IMR-90 (cell line): Measurements from ENCODE around the gene RUFY1. TPM values are rescaled to one million over a fixed set of nuclear protein-coding genes. Genes with fewer than 3 reads are reported as not detected.

Source experiments
- ATAC-seq: fragments of 200-7000 bp; cut with Tn5 transposase; 2 replicates; pipeline ENCODE4 v1.9.1; 2020; ENCODE audit warnings: low read depth, mild to moderate bottlenecking, moderate library complexity
- BruUV-seq: library from RNA; stranded (reverse); fragments of 400-500 nt; replicated peaks from 2 replicates; lab custom pipeline; 2021; lab: Mats Ljungman, UMichigan
- CTCF ChIA-PET: fragments of 300-600 bp; formaldehyde crosslinking; extraction: SDS; loops from one replicate; lab custom pipeline; 2021; ENCODE audit warnings: antibody characterized with exemption; lab: Yijun Ruan, JAX
- POLR2A ChIA-PET: fragments of 300-600 bp; sonication (Branson Sonifier 250); formaldehyde crosslinking; loops from one replicate; lab custom pipeline; 2022; ENCODE audit warnings: antibody characterized with exemption; ENCODE audit not compliant: unreplicated experiment; lab: Charles Lee
- DNase-seq: peaks from one replicate; pipeline ENCODE4 v3.0.0; 2013
- H2AFZ ChIP-seq: replicated peaks from 2 replicates; pipeline ENCODE3; 2013; ENCODE audit warnings: low read length, mild to moderate bottlenecking; ENCODE audit not compliant: poor library complexity
- H2AK5ac ChIP-seq: 2 replicates; pipeline ENCODE4 v1.6.1; 2013; ENCODE audit warnings: low read depth, low read length, inconsistent platforms
- H2AK9ac ChIP-seq: replicated peaks from 2 replicates; pipeline ENCODE3; 2013; ENCODE audit warnings: mild to moderate bottlenecking, low read depth, low read length, moderate library complexity; ENCODE audit not compliant: poor library complexity
- H2BK120ac ChIP-seq: 2 replicates; pipeline ENCODE4 v1.6.1; 2013; ENCODE audit warnings: low read depth, low read length, inconsistent platforms
- H2BK15ac ChIP-seq: 3 replicates; pipeline ENCODE4 v1.6.1; 2013; ENCODE audit warnings: low read depth, low read length, inconsistent platforms
- H2BK20ac ChIP-seq: 2 replicates; pipeline ENCODE4 v1.6.1; 2013; ENCODE audit warnings: low read depth, mild to moderate bottlenecking, inconsistent platforms, low read length, moderate library complexity
- H2BK5ac ChIP-seq: 2 replicates; pipeline ENCODE4 v1.6.1; 2013; ENCODE audit warnings: mild to moderate bottlenecking, low read depth, low read length, inconsistent platforms; ENCODE audit not compliant: poor library complexity, severe bottlenecking
- H3K14ac ChIP-seq: replicated peaks from 2 replicates; pipeline ENCODE4 v1.6.1; 2013; ENCODE audit warnings: low read depth, low read length, inconsistent platforms
- H3K18ac ChIP-seq: 2 replicates; pipeline ENCODE4 v1.6.1; 2013; ENCODE audit warnings: low read depth, low read length, control low read depth
- H3K23ac ChIP-seq: 2 replicates; pipeline ENCODE4 v1.6.1; 2013; ENCODE audit warnings: low read depth, low read length, inconsistent platforms
- H3K27ac ChIP-seq: 2 replicates; pipeline ENCODE4 v1.5.1; 2013; ENCODE audit warnings: mild to moderate bottlenecking, control low read depth, low read length; ENCODE audit not compliant: insufficient read depth
- H3K27me3 ChIP-seq: 2 replicates; pipeline ENCODE4 v1.6.1; 2013; ENCODE audit warnings: low read length; ENCODE audit not compliant: control insufficient read depth, insufficient read depth
- H3K36me3 ChIP-seq: 2 replicates; pipeline ENCODE4 v1.6.1; 2013; ENCODE audit warnings: low read length, mixed read lengths; ENCODE audit not compliant: control insufficient read depth, insufficient read depth
- H3K4ac ChIP-seq: 2 replicates; pipeline ENCODE4 v1.6.1; 2013; ENCODE audit warnings: low read depth, low read length, inconsistent platforms
- H3K4me1 ChIP-seq: 2 replicates; pipeline ENCODE4 v1.6.1; 2013; ENCODE audit warnings: low read length, mixed read lengths; ENCODE audit not compliant: control insufficient read depth, insufficient read depth
- H3K4me2 ChIP-seq: 2 replicates; pipeline ENCODE4 v1.6.1; 2013; ENCODE audit warnings: low read depth, mild to moderate bottlenecking, control low read depth, low read length, moderate library complexity
- H3K4me3 ChIP-seq: 2 replicates; pipeline ENCODE4 v1.5.1; 2013; ENCODE audit warnings: low read depth, mild to moderate bottlenecking, control low read depth, low read length, moderate library complexity; ENCODE audit not compliant: insufficient read depth
- H3K56ac ChIP-seq: 2 replicates; pipeline ENCODE4 v1.6.1; 2013; ENCODE audit warnings: low read length, inconsistent platforms; ENCODE audit not compliant: insufficient read depth; ENCODE audit errors: extremely low read depth
- H3K79me1 ChIP-seq, 2 experiments: 2 replicates each; pipeline ENCODE4 v1.6.1; 2013; ENCODE audit warnings: low read length in 2 of 2, inconsistent platforms in 1 of 2, low read depth in 1 of 2
- H3K9ac ChIP-seq: 2 replicates; pipeline ENCODE4 v1.6.1; 2013; ENCODE audit warnings: low read depth, low read length, control low read depth
- H3K9me1 ChIP-seq: 2 replicates; pipeline ENCODE4 v1.6.1; 2013; ENCODE audit warnings: low read length, inconsistent platforms; ENCODE audit not compliant: insufficient read depth
- H3K9me3 ChIP-seq: 2 replicates; pipeline ENCODE4 v1.6.1; 2013; ENCODE audit warnings: low read length; ENCODE audit not compliant: control insufficient read depth, insufficient read depth
- H4K20me1 ChIP-seq: 2 replicates; pipeline ENCODE4 v1.6.1; 2013; ENCODE audit warnings: low read length, inconsistent platforms; ENCODE audit not compliant: insufficient read depth
- H4K5ac ChIP-seq: 2 replicates; pipeline ENCODE4 v1.6.1; 2013; ENCODE audit warnings: mild to moderate bottlenecking, low read depth, low read length, control low read depth
- H4K8ac ChIP-seq, 2 experiments: 2 replicates each; pipeline ENCODE4 v1.6.1; 2013; ENCODE audit warnings: low read depth in 2 of 2, low read length in 2 of 2, control low read depth in 1 of 2, inconsistent platforms in 1 of 2
- H4K91ac ChIP-seq: 2 replicates; pipeline ENCODE4 v1.6.1; 2013; ENCODE audit warnings: low read depth, low read length, inconsistent platforms; ENCODE audit not compliant: insufficient read depth
- MAFK ChIP-seq: IDR thresholded peaks from 2 replicates; pipeline ENCODE4 v1.6.1; 2012; ENCODE audit warnings: low read depth, low read length, improper control_type of control experiment
- MXI1 ChIP-seq: IDR thresholded peaks from 2 replicates; pipeline ENCODE4 v1.6.1; 2012; ENCODE audit warnings: low read depth, mild to moderate bottlenecking, low read length, moderate library complexity, borderline replicate concordance
- NFE2L2 ChIP-seq: fragments of 150-350 bp; IDR thresholded peaks from 2 replicates; pipeline ENCODE4 v1.6.1; 2016; ENCODE audit warnings: low read depth, mild to moderate bottlenecking, low read length
- POLR2A ChIP-seq: IDR thresholded peaks from 2 replicates; pipeline ENCODE4 v1.6.1; 2012; ENCODE audit warnings: mild to moderate bottlenecking, low read depth, low read length
- RFX5 ChIP-seq: IDR thresholded peaks from 2 replicates; pipeline ENCODE4 v1.8.0; 2012; ENCODE audit warnings: low read depth, mild to moderate bottlenecking, low read length, moderate library complexity
- USF2 ChIP-seq: fragments of 150-350 bp; IDR thresholded peaks from 2 replicates; pipeline ENCODE4 v1.6.1; 2017; ENCODE audit warnings: mild to moderate bottlenecking, antibody characterized with exemption, low read length, low read depth
- WGBS, 2 experiments: methylation state at CpG; one replicate each; pipeline versions ENCODE4 v1.1.5 to v1.1.7; 2013; ENCODE audit warnings: missing lambda C conversion rate in 2 of 2; ENCODE audit not compliant: insufficient read length in 1 of 2; ENCODE audit errors: extremely low coverage in 2 of 2; 5-methylcytosine and 5-hydroxymethylcytosine counted together
- dilution Hi-C: fragments of 300-500 bp; cut with HindIII; formaldehyde crosslinking; loops from one replicate; pipeline ENCODE4 v1.14.3; 2018; ENCODE audit warnings: low sequenced_read_pairs; ENCODE audit not compliant: unreplicated experiment
- in situ Hi-C: fragments of 300-500 bp; cut with MboI; formaldehyde crosslinking; loops from 3 replicates; pipeline ENCODE4 v1.14.3; 2019; ENCODE audit warnings: low sequenced_read_pairs, inconsistent platforms, mixed read lengths
- intact Hi-C: fragments of 100-400 bp; cut with micrococcal nuclease; formaldehyde crosslinking; loops from 2 replicates; pipeline ENCODE4 v1.10.0; 2022
- polyA plus RNA-seq, 3 experiments: library from polyadenylated mRNA; depleted of rRNA; stranded (reverse); fragments of >200 nt; gene quantifications; 2 replicates each; pipeline ENCODE4 v1.2.3, GENCODE V29; 2012; ENCODE audit warnings: low replicate concordance in 1 of 3
- total RNA-seq: library from RNA; depleted of rRNA; stranded (reverse); fragments of >200 nt; gene quantifications from 2 replicates; pipeline ENCODE4 v1.2.3, GENCODE V29; 2012
- TF ChIP-seq, protein P1 (sequence below): conservative IDR thresholded peaks from 2 replicates; pipeline ENCODE4 v1.5.1; 2012; ENCODE audit warnings: mild to moderate bottlenecking, low read depth, low read length, improper control_type of control experiment

RUFY1 gene
- total and polyA plus RNA-seq, 2 of the 4 experiments (the other 2 are of a cell fraction) = 19.5 to 21.8 TPM

- no peak overlapping the region for H2BK120ac ChIP-seq
- in situ Hi-C loops (no loop called here), dilution Hi-C loops (no loop called here), intact Hi-C loops (no loop called here)
- H3K14ac ChIP-seq = no peak overlapping the region
- no peak overlapping the region for H4K5ac ChIP-seq
- no peaks in the 10 kb centered on the region for H3K4me1 ChIP-seq
- H3K27ac ChIP-seq = no peak overlapping the region
- H2BK15ac ChIP-seq = no peak overlapping the region
- no peak overlapping the region for H3K9ac ChIP-seq
- H2AFZ ChIP-seq = no peak overlapping the region
- TF ChIP-seq USF2 = no peak
- no peak for TF ChIP-seq RFX5
- no peak for TF ChIP-seq NFE2L2
- no peak for TF ChIP-seq MAFK
- TF ChIP-seq MXI1 = no peak
- TF ChIP-seq POLR2A = no peak
- TF ChIP-seq, protein P1, sequence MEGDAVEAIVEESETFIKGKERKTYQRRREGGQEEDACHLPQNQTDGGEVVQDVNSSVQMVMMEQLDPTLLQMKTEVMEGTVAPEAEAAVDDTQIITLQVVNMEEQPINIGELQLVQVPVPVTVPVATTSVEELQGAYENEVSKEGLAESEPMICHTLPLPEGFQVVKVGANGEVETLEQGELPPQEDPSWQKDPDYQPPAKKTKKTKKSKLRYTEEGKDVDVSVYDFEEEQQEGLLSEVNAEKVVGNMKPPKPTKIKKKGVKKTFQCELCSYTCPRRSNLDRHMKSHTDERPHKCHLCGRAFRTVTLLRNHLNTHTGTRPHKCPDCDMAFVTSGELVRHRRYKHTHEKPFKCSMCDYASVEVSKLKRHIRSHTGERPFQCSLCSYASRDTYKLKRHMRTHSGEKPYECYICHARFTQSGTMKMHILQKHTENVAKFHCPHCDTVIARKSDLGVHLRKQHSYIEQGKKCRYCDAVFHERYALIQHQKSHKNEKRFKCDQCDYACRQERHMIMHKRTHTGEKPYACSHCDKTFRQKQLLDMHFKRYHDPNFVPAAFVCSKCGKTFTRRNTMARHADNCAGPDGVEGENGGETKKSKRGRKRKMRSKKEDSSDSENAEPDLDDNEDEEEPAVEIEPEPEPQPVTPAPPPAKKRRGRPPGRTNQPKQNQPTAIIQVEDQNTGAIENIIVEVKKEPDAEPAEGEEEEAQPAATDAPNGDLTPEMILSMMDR = no peak
- H2BK20ac ChIP-seq = no peak overlapping the region
- H3K4ac ChIP-seq = no peak overlapping the region
- H3K23ac ChIP-seq = no peak overlapping the region
- ChIA-PET CTCF (interaction anchor here (1.3 kb wide), 1 partner anchor 11 kb away, joined by 4 read pairs; no protein-coding TSS in a partner anchor), POLR2A (no interaction called here)
- no peaks in the 10 kb centered on the region for H3K79me1 ChIP-seq
- no peak overlapping the region for H4K8ac ChIP-seq
- no peak overlapping the region for H2AK5ac ChIP-seq
- no peaks in the 10 kb centered on the region for H4K20me1 ChIP-seq
- ATAC-seq (no peak), DNase-seq (no peak)
- no peaks in the 10 kb centered on the region for H3K9me3 ChIP-seq
- H4K91ac ChIP-seq = no peak overlapping the region
- H3K18ac ChIP-seq = no peak overlapping the region
- H3K27me3 ChIP-seq = no peaks in the 10 kb centered on the region
- WGBS, 2 experiments = 60% methylated on average over 1 of the region's 7 CpGs; no CpG with 5 or more reads in 1 of the 2 experiments
- BruUV-seq = no TSS peak
- H3K36me3 ChIP-seq = no peaks in the 10 kb centered on the region
- H2BK5ac ChIP-seq = no peak overlapping the region
- H3K4me3 ChIP-seq = no peak overlapping the region
- H3K56ac ChIP-seq = no peak overlapping the region
- H3K9me1 ChIP-seq = no peaks in the 10 kb centered on the region
- H2AK9ac ChIP-seq = no peak overlapping the region
- no peak overlapping the region for H3K4me2 ChIP-seq
These were observed 46.2 kb upstream of the RUFY1 start for GRCh38 chr5:179504191-179504590.
